ENCODE results near the gene AGAP2. TPM values are rescaled to one million over a fixed set of nuclear protein-coding genes. Genes with fewer than 3 reads are reported as not detected.

The AGAP2 gene
- total and polyA plus RNA-seq, 2 of the 8 experiments (the other 6 are each of a cell fraction or from before 2014, with no cell fraction given): 1.5 TPM

GRCh38 chr12:57737467-57738460 lies 778 bp downstream of the AGAP2 start:
- peak in 1 of 2 experiments; percentile 71 for DNase-seq (ENCODE audit: low read depth in 1 of 2, low spot score in 2 of 2)
- no peak for FAIRE-seq
- Histone ChIP-seq H3K56ac (replicated peaks; ENCODE audit: insufficient read length, low read depth, low read length) (no peak overlapping the region), H3K27me3 (replicated peaks in 1 of 4; ENCODE audit: control insufficient read depth in 3 of 4, extremely low read depth in 1 of 4, insufficient read depth in 3 of 4, low read length in 3 of 4) (peaks cover 50 to 90% (median 85%) of the 10 kb centered on the region in 4 experiments), H3K4ac (replicated peaks; ENCODE audit: insufficient read length, low read depth, low read length) (no peak overlapping the region), H3K9me3 (ENCODE audit: insufficient read depth in 2 of 2, low read depth in 1 of 2, low read length in 1 of 2) (no peaks in the 10 kb centered on the region; a peak in 1 of 4 replicates), H4K20me1 (replicated peaks in 1 of 2; ENCODE audit: control insufficient read depth in 1 of 2, insufficient read depth in 2 of 2, low read length in 2 of 2) (peaks cover 0 to 17% of the 10 kb centered on the region in 2 experiments), H2BK20ac (ENCODE audit: low read length) (no peak overlapping the region), H2AFZ (ENCODE audit: low read length) (no peak overlapping the region), H3K4me2 (ENCODE audit: insufficient read depth in 1 of 2, low read depth in 2 of 2, low read length in 2 of 2) (peak overlapping the region; percentile 79 to 93), H3K14ac (ENCODE audit: insufficient read length) (no peak overlapping the region), H2BK12ac (ENCODE audit: low read depth, low read length) (no peak overlapping the region), H4K8ac (ENCODE audit: extremely low read depth, insufficient read depth, low read length) (peak overlapping the region; percentile 52; the same call in 1 of the 2 replicates), H3K4me3 (ENCODE audit: extremely low read depth in 1 of 4, insufficient read depth in 2 of 4, low read depth in 3 of 4, low read length in 4 of 4) (peak overlapping the region; percentile 31 to 76 (median 43)), H4K91ac (replicated peaks; ENCODE audit: insufficient read length, low read length) (no peak overlapping the region), H3K23ac (ENCODE audit: insufficient read length) (no peak overlapping the region), H2BK120ac (replicated peaks; ENCODE audit: low read depth, low read length) (no peak overlapping the region), H3K18ac (ENCODE audit: extremely low read depth, low read length) (no peak overlapping the region), H2AK5ac (ENCODE audit: low read depth, low read length) (no peak overlapping the region), H3K79me1 (ENCODE audit: low read depth, low read length) (no peaks in the 10 kb centered on the region), H3K23me2 (ENCODE audit: low read depth, low read length) (peaks cover 2% of the 10 kb centered on the region; the same call in 1 of the 2 replicates), H4K5ac (ENCODE audit: insufficient read length, low read depth, low read length) (no peak overlapping the region), H3K4me1 (replicated peaks in 1 of 4; ENCODE audit: control insufficient read depth in 3 of 4, insufficient read depth in 4 of 4, low read length in 3 of 4) (peaks cover 6 to 29% (median 12%) of the 10 kb centered on the region in 4 experiments; a peak in 6 of 7 replicates), H2BK5ac (ENCODE audit: low read depth, low read length) (no peak overlapping the region), H3K36me3 (ENCODE audit: control insufficient read depth in 2 of 4, insufficient read depth in 4 of 4, low read length in 3 of 4) (peaks cover 0 to 6% (median 0%) of the 10 kb centered on the region in 4 experiments; a peak in 1 of 8 replicates), H3K9ac (replicated peaks in 1 of 4; ENCODE audit: extremely low read depth in 1 of 4, low read depth in 3 of 4, low read length in 3 of 4) (no peak overlapping the region), H3K27ac (ENCODE audit: low read depth, low read length) (no peak overlapping the region), H3K79me2 (ENCODE audit: control insufficient read depth in 1 of 2, insufficient read depth in 2 of 2, low read length in 2 of 2) (no peaks in the 10 kb centered on the region), H2BK15ac (ENCODE audit: low read length) (no peak overlapping the region)
- ChIA-PET POLR2A (ENCODE audit: partially characterized antibody) (interaction anchor here (0.9 to 5.2 kb wide), 11 partner anchors 7 to 214 kb away, joined by 3 to 59 read pairs (median 8); partner anchors contain the start of genes CDK4, OS9 and TSPAN31), CTCF (ENCODE audit: partially characterized antibody) (interaction anchor here (1.1 to 11.2 kb wide), 12 partner anchors 8 to 155 kb away, joined by 3 to 149 read pairs (median 8); partner anchors contain the start of genes CYP27B1 and TSPAN31)
- WGBS, 2 experiments (ENCODE audit: extremely low coverage in 1 of 2, insufficient coverage in 1 of 2, insufficient read length in 1 of 2, insufficient replicate concordance in 2 of 2, low coverage in 1 of 2, low lambda C conversion rate in 2 of 2, missing lambda C conversion rate in 1 of 2): 3% methylated on average over 31 of the region's 110 CpGs; no CpG with 5 or more reads in 1 of the 2 experiments
- TF ChIP-seq EZH2 (IDR thresholded peaks at IDR 0.05; ENCODE audit: low read depth, low read length, severe bottlenecking) (peak; percentile 92), SUZ12 (IDR thresholded peaks at IDR 0.05; ENCODE audit: low read length) (peak; percentile 74), RNF2 (IDR thresholded peaks at IDR 0.05; ENCODE audit: borderline replicate concordance, low read depth, low read length, missing control alignments, poor library complexity, severe bottlenecking) (peak; percentile 2), SIN3A (conservative IDR thresholded peaks at IDR 0.05 in 1 of 2, IDR thresholded peaks at IDR 0.05 in 1 of 2; ENCODE audit: low read depth in 1 of 2, low read length in 2 of 2) (no peak), CBX5 (IDR thresholded peaks at IDR 0.05; ENCODE audit: low read depth, low read length) (no peak), YY1 (IDR thresholded peaks at IDR 0.05; ENCODE audit: low read depth, low read length) (no peak)
